SK-N-SH (cell line): ENCODE data around the gene CASZ1. TPM values are rescaled to one million over a fixed set of nuclear protein-coding genes. Genes with fewer than 3 reads are reported as not detected.
A peak's percentile ranks its signal among the peaks of the same experiment; 100 is the strongest.

Experiments used
- CTCF ChIA-PET: fragments of 300-600, 350-600 bp; formaldehyde crosslinking; extraction: SDS; loops from one replicate; lab custom pipeline; 2021; lab: Yijun Ruan, JAX
- POLR2A ChIA-PET: fragments of 350-600 bp; sonication (Branson Sonifier 250); formaldehyde crosslinking; extraction: SDS; loops from one replicate; lab custom pipeline; 2020; ENCODE audit warnings: antibody characterized with exemption, inconsistent platforms; lab: Yijun Ruan, JAX
- DNase-seq: peaks from one replicate; pipeline ENCODE4 v3.0.0; 2012
- H2AFZ ChIP-seq: fragments of 200-600 bp; sonication (generic); 2 replicates; pipeline ENCODE4 v1.8.1; 2016; ENCODE audit warnings: antibody characterized with exemption, mild to moderate bottlenecking, low read depth
- H3F3A ChIP-seq: fragments of 200-600 bp; sonication (generic); replicated peaks from 2 replicates; pipeline ENCODE3; 2016; ENCODE audit warnings: antibody characterized with exemption, mild to moderate bottlenecking; ENCODE audit not compliant: insufficient read depth
- H3K27ac ChIP-seq, 2 experiments: fragments of 200-500 bp in 1 of 2; fragments of 200-600 bp in 1 of 2; sonication (Bioruptor generic) in 1 of 2; sonication (generic), shearing (Covaris generic) in 1 of 2; 2 replicates each; pipeline versions ENCODE4 v1.5.1 to v1.6.1; 2014 to 2016; ENCODE audit warnings: low read depth in 2 of 2, inconsistent platforms in 1 of 2, low read length in 1 of 2, mild to moderate bottlenecking in 1 of 2, mixed read lengths in 1 of 2
- H3K27me3 ChIP-seq: fragments of 200-600 bp; sonication (generic), shearing (Covaris generic); 2 replicates; pipeline ENCODE4 v1.6.1; 2016; ENCODE audit warnings: mixed run types; ENCODE audit not compliant: insufficient read depth
- H3K36me3 ChIP-seq, 2 experiments: fragments of 200-500 bp in 1 of 2; fragments of 200-600 bp in 1 of 2; sonication (Bioruptor generic) in 1 of 2; sonication (generic) in 1 of 2; replicated peaks in 1 of 2; 2 replicates each; pipeline versions ENCODE3 to v1.5.1; 2014 to 2016; ENCODE audit warnings: low read length in 1 of 2, mild to moderate bottlenecking in 1 of 2; ENCODE audit not compliant: insufficient read depth in 2 of 2, control insufficient read depth in 1 of 2
- H3K4me1 ChIP-seq, 2 experiments: fragments of 200-500 bp in 1 of 2; fragments of 200-600 bp in 1 of 2; sonication (Bioruptor generic) in 1 of 2; sonication (generic), shearing (Covaris generic) in 1 of 2; 2 replicates each; pipeline versions ENCODE4 v1.5.1 to v1.6.1; 2014 to 2016; ENCODE audit warnings: low read depth in 1 of 2, low read length in 1 of 2, mixed run types in 1 of 2; ENCODE audit not compliant: insufficient read depth in 2 of 2, control insufficient read depth in 1 of 2
- H3K4me2 ChIP-seq: fragments of 200-600 bp; sonication (generic), shearing (Covaris generic); 2 replicates; pipeline ENCODE4 v1.6.1; 2017; ENCODE audit warnings: mixed run types
- H3K4me3 ChIP-seq, 2 experiments: fragments of 200-500 bp in 1 of 2; fragments of 200-600 bp in 1 of 2; sonication (Bioruptor generic) in 1 of 2; sonication (generic), shearing (Covaris generic) in 1 of 2; 2 replicates each; pipeline versions ENCODE4 v1.5.1 to v1.8.1; 2014 to 2016; ENCODE audit warnings: low read depth in 2 of 2, inconsistent platforms in 1 of 2, low read length in 1 of 2, mild to moderate bottlenecking in 1 of 2, mixed read lengths in 1 of 2, moderate library complexity in 1 of 2
- H3K79me2 ChIP-seq: fragments of 200-600 bp; sonication (generic); 2 replicates; pipeline ENCODE4 v1.8.1; 2017; ENCODE audit warnings: mild to moderate bottlenecking; ENCODE audit not compliant: insufficient read depth
- H3K9ac ChIP-seq: fragments of 200-600 bp; sonication (generic); 2 replicates; pipeline ENCODE4 v1.6.1; 2017; ENCODE audit warnings: mixed run types
- H3K9me2 ChIP-seq: fragments of 200-600 bp; sonication (generic); 2 replicates; pipeline ENCODE4 v1.6.1; 2017; ENCODE audit warnings: mixed run types
- H3K9me3 ChIP-seq: fragments of 200-600 bp; sonication (generic); 2 replicates; pipeline ENCODE4 v1.6.1; 2017; ENCODE audit warnings: mixed run types, mild to moderate bottlenecking, moderate library complexity
- H4K20me1 ChIP-seq: fragments of 200-600 bp; sonication (generic); 2 replicates; pipeline ENCODE4 v1.6.1; 2017; ENCODE audit warnings: mild to moderate bottlenecking, mixed run types; ENCODE audit not compliant: insufficient read depth
- CHD2 ChIP-seq: fragments of 150-350 bp; IDR thresholded peaks from 2 replicates; pipeline ENCODE4 v1.6.1; 2018; ENCODE audit warnings: low read length; ENCODE audit not compliant: partially characterized antibody
- ELF1 ChIP-seq: IDR thresholded peaks from 2 replicates; pipeline ENCODE4 v1.4.0; 2012
- EZH2phosphoT487 ChIP-seq: fragments of 200-600 bp; sonication (generic); IDR thresholded peaks from 2 replicates; pipeline ENCODE4 v1.6.1; 2017; ENCODE audit warnings: low read depth, mixed run types, mild to moderate bottlenecking, antibody characterized with exemption, moderate library complexity, borderline replicate concordance
- FOSL2 ChIP-seq: IDR thresholded peaks from 2 replicates; pipeline ENCODE4 v1.4.0; 2012; ENCODE audit warnings: low read depth, mild to moderate bottlenecking, moderate library complexity, borderline replicate concordance
- FOXJ3 ChIP-seq: sonication (generic); formaldehyde crosslinking; IDR thresholded peaks from 2 replicates; pipeline ENCODE4 v1.5.1; 2020; ENCODE audit warnings: mild to moderate bottlenecking, missing genetic modification reagents
- GATA2 ChIP-seq: sonication (generic); formaldehyde crosslinking; IDR thresholded peaks from 2 replicates; pipeline ENCODE4 v1.5.0; 2020; ENCODE audit warnings: mild to moderate bottlenecking, missing genetic modification reagents
- JUND ChIP-seq: IDR thresholded peaks from 2 replicates; pipeline ENCODE4 v1.4.0; 2012
- MXI1 ChIP-seq: IDR thresholded peaks from 2 replicates; pipeline ENCODE4 v1.6.1; 2012; ENCODE audit warnings: mild to moderate bottlenecking, low read depth, low read length, improper control_type of control experiment
- NFIC ChIP-seq: IDR thresholded peaks from 2 replicates; pipeline ENCODE4 v1.4.0; 2012; ENCODE audit warnings: borderline replicate concordance
- NRF1 ChIP-seq: IDR thresholded peaks from 2 replicates; pipeline ENCODE4 v1.6.1; 2012; ENCODE audit warnings: low read depth, mild to moderate bottlenecking, low read length
- POLR2AphosphoS5 ChIP-seq: IDR thresholded peaks from 2 replicates; pipeline ENCODE4 v1.6.1; 2012; ENCODE audit warnings: low read depth, low read length
- RCOR1 ChIP-seq: fragments of 150-350 bp; IDR thresholded peaks from 2 replicates; pipeline ENCODE4 v1.6.1; 2017; ENCODE audit warnings: antibody characterized with exemption, low read length
- RFX5 ChIP-seq: IDR thresholded peaks from 2 replicates; pipeline ENCODE4 v1.6.1; 2012; ENCODE audit warnings: mild to moderate bottlenecking, improper control_type of control experiment, low read length
- RXRA ChIP-seq: IDR thresholded peaks from 2 replicates; pipeline ENCODE4 v1.4.0; 2012; ENCODE audit warnings: low read depth, mild to moderate bottlenecking, borderline replicate concordance
- TAF1 ChIP-seq: IDR thresholded peaks from 2 replicates; pipeline ENCODE4 v1.6.1; 2012; ENCODE audit warnings: low read depth, mild to moderate bottlenecking, low read length, moderate library complexity, borderline replicate concordance
- YY1 ChIP-seq: IDR thresholded peaks from 2 replicates; pipeline ENCODE4 v1.4.0; 2012; ENCODE audit warnings: low read depth, mild to moderate bottlenecking
- WGBS: methylation state at CpG from one replicate; pipeline ENCODE4 v1.1.6; 2017; ENCODE audit warnings: low lambda C conversion rate; 5-methylcytosine and 5-hydroxymethylcytosine counted together
- polyA plus RNA-seq, 3 experiments: library from polyadenylated mRNA; depleted of rRNA; stranded (reverse); fragments of >200 nt; gene quantifications; 2 replicates each; pipeline ENCODE4 v1.2.3, GENCODE V29; 2012
- TF ChIP-seq, protein P1 (sequence below): fragments of 200-600 bp; sonication (generic); IDR thresholded peaks from 2 replicates; pipeline ENCODE4 v1.6.1; 2017; ENCODE audit warnings: antibody characterized with exemption, mild to moderate bottlenecking, moderate library complexity
- TF ChIP-seq, protein P2 (sequence below): fragments of 150-350 bp; IDR thresholded peaks from 2 replicates; pipeline ENCODE4 v1.6.1; 2017; ENCODE audit warnings: antibody characterized with exemption, low read length, low read depth, borderline replicate concordance
- TF ChIP-seq, protein P3 (sequence below): fragments of 150-350 bp; IDR thresholded peaks from 2 replicates; pipeline ENCODE4 v1.6.1; 2016; ENCODE audit warnings: mild to moderate bottlenecking, low read depth, low read length
- TF ChIP-seq, protein P4 (sequence below): IDR thresholded peaks from 2 replicates; pipeline ENCODE4 v1.4.0; 2012; ENCODE audit warnings: low read depth
- TF ChIP-seq, protein P5 (sequence below): IDR thresholded peaks from 2 replicates; pipeline ENCODE4 v1.6.1; 2012; ENCODE audit warnings: mild to moderate bottlenecking, low read depth, low read length, moderate library complexity

The CASZ1 gene
- polyA plus RNA-seq, 1 of the 3 experiments (the other 2 are of a cell fraction): 0.51 TPM

DNA sequence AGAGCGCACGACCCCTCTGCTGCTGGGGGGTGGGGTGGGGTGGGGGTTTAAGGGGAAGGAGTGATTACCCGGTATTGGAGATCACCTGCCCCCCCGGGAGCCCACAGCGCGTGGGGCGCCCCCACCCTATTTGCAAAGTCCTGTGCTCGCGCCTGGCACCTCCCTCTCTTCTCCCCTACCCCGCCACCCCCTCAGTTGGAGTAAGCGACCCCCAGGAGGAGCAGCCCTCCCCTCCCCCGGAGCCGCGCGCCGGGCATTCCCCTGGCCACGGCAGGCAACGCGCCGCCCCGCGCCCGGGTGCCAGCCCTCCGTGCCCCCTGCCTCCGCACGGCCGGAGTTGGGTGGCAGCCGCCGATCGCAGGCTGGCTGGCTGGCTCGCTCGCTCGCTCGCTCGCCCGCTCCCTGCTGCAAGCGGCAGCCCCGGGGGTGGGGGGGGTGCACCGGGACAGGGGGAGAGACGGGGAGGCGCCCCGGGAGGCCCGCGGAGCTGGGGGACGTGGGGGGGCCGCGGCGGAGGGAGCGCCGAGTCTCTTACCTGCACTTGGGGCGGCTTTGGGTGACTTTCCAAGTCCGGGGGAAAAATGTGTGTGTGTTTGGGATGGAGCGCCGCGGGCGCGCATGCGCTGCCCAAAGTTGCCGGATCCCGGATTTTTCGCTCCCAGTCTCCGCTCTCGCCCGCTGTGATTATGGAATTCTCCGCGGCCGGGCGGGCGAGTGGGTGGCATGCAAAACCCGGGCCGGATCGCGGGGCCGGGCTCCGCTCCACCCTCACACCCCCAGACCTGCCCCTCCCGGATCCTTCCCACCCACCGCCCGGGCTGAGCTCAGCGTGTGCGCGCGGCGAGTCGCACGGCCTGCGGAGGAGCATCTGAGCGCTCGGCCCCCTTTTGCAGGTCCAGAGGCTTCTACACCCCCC lies at the start of gene CASZ1 (continued):
- TF ChIP-seq NRF1: peak; percentile 92
- no peak for TF ChIP-seq FOSL2
- TF ChIP-seq, protein P1, sequence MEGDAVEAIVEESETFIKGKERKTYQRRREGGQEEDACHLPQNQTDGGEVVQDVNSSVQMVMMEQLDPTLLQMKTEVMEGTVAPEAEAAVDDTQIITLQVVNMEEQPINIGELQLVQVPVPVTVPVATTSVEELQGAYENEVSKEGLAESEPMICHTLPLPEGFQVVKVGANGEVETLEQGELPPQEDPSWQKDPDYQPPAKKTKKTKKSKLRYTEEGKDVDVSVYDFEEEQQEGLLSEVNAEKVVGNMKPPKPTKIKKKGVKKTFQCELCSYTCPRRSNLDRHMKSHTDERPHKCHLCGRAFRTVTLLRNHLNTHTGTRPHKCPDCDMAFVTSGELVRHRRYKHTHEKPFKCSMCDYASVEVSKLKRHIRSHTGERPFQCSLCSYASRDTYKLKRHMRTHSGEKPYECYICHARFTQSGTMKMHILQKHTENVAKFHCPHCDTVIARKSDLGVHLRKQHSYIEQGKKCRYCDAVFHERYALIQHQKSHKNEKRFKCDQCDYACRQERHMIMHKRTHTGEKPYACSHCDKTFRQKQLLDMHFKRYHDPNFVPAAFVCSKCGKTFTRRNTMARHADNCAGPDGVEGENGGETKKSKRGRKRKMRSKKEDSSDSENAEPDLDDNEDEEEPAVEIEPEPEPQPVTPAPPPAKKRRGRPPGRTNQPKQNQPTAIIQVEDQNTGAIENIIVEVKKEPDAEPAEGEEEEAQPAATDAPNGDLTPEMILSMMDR: no peak
- TF ChIP-seq, protein P2, sequence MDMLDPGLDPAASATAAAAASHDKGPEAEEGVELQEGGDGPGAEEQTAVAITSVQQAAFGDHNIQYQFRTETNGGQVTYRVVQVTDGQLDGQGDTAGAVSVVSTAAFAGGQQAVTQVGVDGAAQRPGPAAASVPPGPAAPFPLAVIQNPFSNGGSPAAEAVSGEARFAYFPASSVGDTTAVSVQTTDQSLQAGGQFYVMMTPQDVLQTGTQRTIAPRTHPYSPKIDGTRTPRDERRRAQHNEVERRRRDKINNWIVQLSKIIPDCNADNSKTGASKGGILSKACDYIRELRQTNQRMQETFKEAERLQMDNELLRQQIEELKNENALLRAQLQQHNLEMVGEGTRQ: no peak
- no peak for TF ChIP-seq FOXJ3
- TF ChIP-seq, protein P3, sequence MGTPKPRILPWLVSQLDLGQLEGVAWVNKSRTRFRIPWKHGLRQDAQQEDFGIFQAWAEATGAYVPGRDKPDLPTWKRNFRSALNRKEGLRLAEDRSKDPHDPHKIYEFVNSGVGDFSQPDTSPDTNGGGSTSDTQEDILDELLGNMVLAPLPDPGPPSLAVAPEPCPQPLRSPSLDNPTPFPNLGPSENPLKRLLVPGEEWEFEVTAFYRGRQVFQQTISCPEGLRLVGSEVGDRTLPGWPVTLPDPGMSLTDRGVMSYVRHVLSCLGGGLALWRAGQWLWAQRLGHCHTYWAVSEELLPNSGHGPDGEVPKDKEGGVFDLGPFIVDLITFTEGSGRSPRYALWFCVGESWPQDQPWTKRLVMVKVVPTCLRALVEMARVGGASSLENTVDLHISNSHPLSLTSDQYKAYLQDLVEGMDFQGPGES: no peak
- peak; percentile 52 for TF ChIP-seq CHD2
- no peak for TF ChIP-seq ELF1
- no peak for TF ChIP-seq NFIC
- no peak for TF ChIP-seq RXRA
- TF ChIP-seq RCOR1: peak; percentile 67
- peak; percentile 75 for TF ChIP-seq RFX5
- TF ChIP-seq TAF1: no peak
- no peak for TF ChIP-seq EZH2phosphoT487
- peak; percentile 69 for TF ChIP-seq YY1

DNA sequence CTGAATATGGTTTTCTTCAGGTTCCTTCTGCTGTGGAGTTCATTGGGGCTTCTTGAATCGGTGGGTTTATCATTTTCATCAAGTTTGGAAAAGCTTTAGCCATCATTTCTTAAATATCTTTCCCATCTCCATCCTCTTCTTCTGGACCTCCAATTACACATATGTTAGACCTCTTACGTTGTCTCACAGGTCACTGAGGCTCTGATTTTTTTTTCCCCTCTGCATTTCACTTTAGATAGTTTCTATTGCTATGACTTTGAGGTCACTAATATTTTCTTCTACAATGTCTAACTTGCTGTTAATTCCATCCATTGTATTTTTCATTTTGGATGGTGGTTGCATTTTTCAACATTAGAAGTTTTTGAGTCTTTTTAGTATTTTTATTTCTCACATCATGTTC lies 47.3 kb upstream of the CASZ1 start:
- H2AFZ ChIP-seq: no peak overlapping the region
- no peaks in the 10 kb centered on the region for H3K9me2 ChIP-seq
- no peaks in the 10 kb centered on the region for H3K79me2 ChIP-seq
- no peaks in the 10 kb centered on the region for H3K27me3 ChIP-seq
- no peaks in the 10 kb centered on the region for H3K36me3 ChIP-seq
- no peak overlapping the region for H3K27ac ChIP-seq
- H4K20me1 ChIP-seq: no peaks in the 10 kb centered on the region
- 26% methylated on average over 2 of the region's 2 CpGs for WGBS
- H3K9ac ChIP-seq: no peak overlapping the region
- ChIA-PET POLR2A (no interaction called here), CTCF (no interaction called here)
- H3K4me3 ChIP-seq: no peak overlapping the region
- no peaks in the 10 kb centered on the region for H3K4me1 ChIP-seq
- no peak overlapping the region for H3K4me2 ChIP-seq
- H3K9me3 ChIP-seq: no peaks in the 10 kb centered on the region
- DNase-seq: no peak
- no peaks in the 10 kb centered on the region for H3F3A ChIP-seq
- TF ChIP-seq, protein P4, sequence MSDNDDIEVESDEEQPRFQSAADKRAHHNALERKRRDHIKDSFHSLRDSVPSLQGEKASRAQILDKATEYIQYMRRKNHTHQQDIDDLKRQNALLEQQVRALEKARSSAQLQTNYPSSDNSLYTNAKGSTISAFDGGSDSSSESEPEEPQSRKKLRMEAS: no peak
- TF ChIP-seq TAF1 (no peak), POLR2AphosphoS5 (no peak), NRF1 (no peak), JUND (no peak), FOSL2 (no peak), MXI1 (no peak), GATA2 (CRISPR knock-in tag) (no peak)
- TF ChIP-seq, protein P5, sequence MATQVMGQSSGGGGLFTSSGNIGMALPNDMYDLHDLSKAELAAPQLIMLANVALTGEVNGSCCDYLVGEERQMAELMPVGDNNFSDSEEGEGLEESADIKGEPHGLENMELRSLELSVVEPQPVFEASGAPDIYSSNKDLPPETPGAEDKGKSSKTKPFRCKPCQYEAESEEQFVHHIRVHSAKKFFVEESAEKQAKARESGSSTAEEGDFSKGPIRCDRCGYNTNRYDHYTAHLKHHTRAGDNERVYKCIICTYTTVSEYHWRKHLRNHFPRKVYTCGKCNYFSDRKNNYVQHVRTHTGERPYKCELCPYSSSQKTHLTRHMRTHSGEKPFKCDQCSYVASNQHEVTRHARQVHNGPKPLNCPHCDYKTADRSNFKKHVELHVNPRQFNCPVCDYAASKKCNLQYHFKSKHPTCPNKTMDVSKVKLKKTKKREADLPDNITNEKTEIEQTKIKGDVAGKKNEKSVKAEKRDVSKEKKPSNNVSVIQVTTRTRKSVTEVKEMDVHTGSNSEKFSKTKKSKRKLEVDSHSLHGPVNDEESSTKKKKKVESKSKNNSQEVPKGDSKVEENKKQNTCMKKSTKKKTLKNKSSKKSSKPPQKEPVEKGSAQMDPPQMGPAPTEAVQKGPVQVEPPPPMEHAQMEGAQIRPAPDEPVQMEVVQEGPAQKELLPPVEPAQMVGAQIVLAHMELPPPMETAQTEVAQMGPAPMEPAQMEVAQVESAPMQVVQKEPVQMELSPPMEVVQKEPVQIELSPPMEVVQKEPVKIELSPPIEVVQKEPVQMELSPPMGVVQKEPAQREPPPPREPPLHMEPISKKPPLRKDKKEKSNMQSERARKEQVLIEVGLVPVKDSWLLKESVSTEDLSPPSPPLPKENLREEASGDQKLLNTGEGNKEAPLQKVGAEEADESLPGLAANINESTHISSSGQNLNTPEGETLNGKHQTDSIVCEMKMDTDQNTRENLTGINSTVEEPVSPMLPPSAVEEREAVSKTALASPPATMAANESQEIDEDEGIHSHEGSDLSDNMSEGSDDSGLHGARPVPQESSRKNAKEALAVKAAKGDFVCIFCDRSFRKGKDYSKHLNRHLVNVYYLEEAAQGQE: no peak
- TF ChIP-seq, protein P1: no peak
